Small intestine (tissue), 7 donors: ENCODE measurements around the gene WDR37. TPM values are rescaled to one million over a fixed set of nuclear protein-coding genes. Genes with fewer than 3 reads are reported as not detected.

Experiments used
- DNase-seq, 2 donors: peaks; one replicate each; pipeline versions ENCODE4 v3.0.0 to v3.0.0-alpha.2; 2013
- FAIRE-seq: peaks from 2 replicates; lab custom pipeline; 2012; peaks lifted over from hg19 to GRCh38; lab: Jason Lieb, UNC
- H3K27ac ChIP-seq, 3 donors: one replicate each; pipeline ENCODE4 v1.5.1; 2013; ENCODE audit warnings: low read length in 2 of 3, mild to moderate bottlenecking in 2 of 3, control low read depth in 1 of 3, inconsistent platforms in 1 of 3, low read depth in 1 of 3, moderate library complexity in 1 of 3
- H3K27me3 ChIP-seq, 3 donors: one replicate each; pipeline ENCODE4 v1.6.1; 2013; ENCODE audit warnings: low read length in 3 of 3, inconsistent platforms in 1 of 3; ENCODE audit not compliant: control insufficient read depth in 3 of 3, insufficient read depth in 3 of 3
- H3K36me3 ChIP-seq, 3 donors: one replicate each; pipeline ENCODE4 v1.6.1; 2013; ENCODE audit warnings: low read length in 3 of 3, inconsistent platforms in 1 of 3, low read depth in 1 of 3, mild to moderate bottlenecking in 1 of 3, moderate library complexity in 1 of 3; ENCODE audit not compliant: control insufficient read depth in 3 of 3, insufficient read depth in 2 of 3
- H3K4me1 ChIP-seq, 3 donors: one replicate each; pipeline ENCODE4 v1.6.1; 2013; ENCODE audit warnings: low read length in 2 of 3, inconsistent platforms in 1 of 3, low read depth in 1 of 3, mild to moderate bottlenecking in 1 of 3, moderate library complexity in 1 of 3; ENCODE audit not compliant: control insufficient read depth in 3 of 3, insufficient read depth in 2 of 3
- H3K4me3 ChIP-seq, 3 donors: one replicate each; pipeline ENCODE4 v1.5.1; 2013; ENCODE audit warnings: low read length in 3 of 3, control low read depth in 1 of 3, inconsistent platforms in 1 of 3, low read depth in 1 of 3, mild to moderate bottlenecking in 1 of 3, moderate library complexity in 1 of 3
- H3K9me3 ChIP-seq, 2 donors: one replicate each; pipeline ENCODE4 v1.6.1; 2013; ENCODE audit warnings: low read depth in 1 of 2, low read length in 1 of 2; ENCODE audit not compliant: control insufficient read depth in 2 of 2, insufficient read depth in 1 of 2
- WGBS, 3 donors: extraction: QIAGEN DNeasy Blood & Tissue Kit; methylation state at CpG; one replicate each; pipeline ENCODE4 v1.1.7; 2013; 5-methylcytosine and 5-hydroxymethylcytosine counted together
- polyA plus RNA-seq, 4 donors: library from polyadenylated mRNA; stranded (reverse) in 3 of 4; unstranded in 1 of 4; fragments of 200-250 nt in 3 of 4; fragments of 120-200 nt in 1 of 4; gene quantifications; one replicate each; pipeline versions ENCODE4 v1.2.1 to v1.2.3, GENCODE V29; 2013
- donor health status: healthy with polysubstance abuse.
- donor health status: control.
- donor health status: control.
- donor health status: Bipolar disorder and iron deficiency.
- donor health status: healthy.

WDR37 gene
- polyA plus RNA-seq, 4 donors = 6.8 to 14.8 (median 7.7) TPM

GRCh38 chr10:1104971-1105370 lies 48.8 kb downstream of the WDR37 start:
- Histone ChIP-seq H3K36me3 (peaks cover 22 to 78% (median 31%) of the 10 kb centered on the region in 3 donors), H3K4me3 (no peak overlapping the region), H3K27me3 (no peaks in the 10 kb centered on the region), H3K9me3 (no peaks in the 10 kb centered on the region), H3K27ac (no peak overlapping the region), H3K4me1 (no peaks in the 10 kb centered on the region)
- FAIRE-seq = no peak
- DNase-seq = no peak
- WGBS, 3 donors = 96 to 97% (median 97%) methylated on average over 14 of the region's 14 CpGs

GRCh38 chr10:1107004-1107403 lies 50.8 kb downstream of the WDR37 start:
- Histone ChIP-seq H3K4me3 (no peak overlapping the region), H3K4me1 (peaks cover 0 to 2% (median 0%) of the 10 kb centered on the region in 3 donors), H3K27ac (no peak overlapping the region), H3K9me3 (no peaks in the 10 kb centered on the region), H3K27me3 (no peaks in the 10 kb centered on the region), H3K36me3 (peaks cover 24 to 73% (median 31%) of the 10 kb centered on the region in 3 donors)
- WGBS, 3 donors = 88 to 95% (median 92%) methylated on average over 15 of the region's 15 CpGs
- DNase-seq (no peak), FAIRE-seq (no peak)

GRCh38 chr10:1107679-1108078 lies 51.5 kb downstream of the WDR37 start:
- Histone ChIP-seq H3K4me3 (no peak overlapping the region), H3K9me3 (no peaks in the 10 kb centered on the region), H3K27me3 (no peaks in the 10 kb centered on the region), H3K27ac (no peak overlapping the region), H3K36me3 (peaks cover 24 to 75% (median 28%) of the 10 kb centered on the region in 3 donors), H3K4me1 (peaks cover 0 to 2% (median 0%) of the 10 kb centered on the region in 3 donors)
- DNase-seq = peak; percentile 54 to 74
- WGBS, 3 donors = 38 to 75% (median 51%) methylated on average over 6 of the region's 6 CpGs
- FAIRE-seq = no peak

- FAIRE-seq = no peak
- peak; percentile 82 to 85 for DNase-seq
- peaks cover 16 to 70% (median 23%) of the 10 kb centered on the region in 3 donors for H3K36me3 ChIP-seq
- no peaks in the 10 kb centered on the region for H3K27me3 ChIP-seq
- 51 to 67% (median 58%) methylated on average over 32 of the region's 32 CpGs for WGBS, 3 donors
- peak overlapping the region in 2 of 3 donors; percentile 45 to 64 for H3K27ac ChIP-seq
- H3K4me1 ChIP-seq = peaks cover 0 to 2% (median 0%) of the 10 kb centered on the region in 3 donors
- H3K9me3 ChIP-seq = no peaks in the 10 kb centered on the region
- H3K4me3 ChIP-seq = no peak overlapping the region
Measured at GRCh38 chr10:1109795-1110673, 53.8 kb downstream of the WDR37 start.

GRCh38 chr10:1110674-1111119 lies 54.5 kb downstream of the WDR37 start:
- H3K9me3 ChIP-seq = no peaks in the 10 kb centered on the region
- FAIRE-seq (no peak), DNase-seq (no peak)
- WGBS, 3 donors = 85 to 89% (median 89%) methylated on average over 12 of the region's 12 CpGs
- H3K4me1 ChIP-seq = peaks cover 0 to 2% (median 0%) of the 10 kb centered on the region in 3 donors
- H3K27me3 ChIP-seq = no peaks in the 10 kb centered on the region
- peaks cover 15 to 70% (median 20%) of the 10 kb centered on the region in 3 donors for H3K36me3 ChIP-seq
- H3K4me3 ChIP-seq = no peak overlapping the region
- peak overlapping the region in 2 of 3 donors; percentile 45 to 64 for H3K27ac ChIP-seq

GRCh38 chr10:1114315-1114714 lies 58.1 kb downstream of the WDR37 start:
- FAIRE-seq (no peak), DNase-seq (no peak)
- Histone ChIP-seq H3K27ac (no peak overlapping the region), H3K36me3 (peaks cover 5 to 68% (median 28%) of the 10 kb centered on the region in 3 donors), H3K9me3 (no peaks in the 10 kb centered on the region), H3K4me3 (no peak overlapping the region), H3K27me3 (no peaks in the 10 kb centered on the region), H3K4me1 (peaks cover 0 to 2% (median 0%) of the 10 kb centered on the region in 3 donors)
- 94 to 98% (median 95%) methylated on average over 10 of the region's 10 CpGs for WGBS, 3 donors

- H3K9me3 ChIP-seq = no peaks in the 10 kb centered on the region
- H3K4me3 ChIP-seq = no peak overlapping the region
- FAIRE-seq (no peak), DNase-seq (no peak)
- H3K4me1 ChIP-seq = peaks cover 0 to 2% (median 0%) of the 10 kb centered on the region in 3 donors
- peaks cover 4 to 68% (median 30%) of the 10 kb centered on the region in 3 donors for H3K36me3 ChIP-seq
- H3K27me3 ChIP-seq = no peaks in the 10 kb centered on the region
- no peak overlapping the region for H3K27ac ChIP-seq
- 79 to 83% (median 81%) methylated on average over 12 of the region's 12 CpGs for WGBS, 3 donors
Measured at GRCh38 chr10:1114719-1115606, 58.8 kb downstream of the WDR37 start.

- no peak overlapping the region for H3K27ac ChIP-seq
- DNase-seq = peak in 1 of 2 donors; percentile 18
- no peak for FAIRE-seq
- no peaks in the 10 kb centered on the region for H3K9me3 ChIP-seq
- H3K4me1 ChIP-seq = no peaks in the 10 kb centered on the region
- WGBS, 3 donors = 73 to 85% (median 82%) methylated on average over 6 of the region's 6 CpGs
- no peaks in the 10 kb centered on the region for H3K27me3 ChIP-seq
- peaks cover 4 to 68% (median 30%) of the 10 kb centered on the region in 3 donors for H3K36me3 ChIP-seq
- no peak overlapping the region for H3K4me3 ChIP-seq
Measured at GRCh38 chr10:1115607-1115955, 59.4 kb downstream of the WDR37 start.
